ENCODE measurements around the gene ABCB11. TPM values are rescaled to one million over a fixed set of nuclear protein-coding genes. Genes with fewer than 3 reads are reported as not detected.

ABCB11 gene
- total RNA-seq, 1 experiment from 2014 or later: 0.05 TPM

DNA sequence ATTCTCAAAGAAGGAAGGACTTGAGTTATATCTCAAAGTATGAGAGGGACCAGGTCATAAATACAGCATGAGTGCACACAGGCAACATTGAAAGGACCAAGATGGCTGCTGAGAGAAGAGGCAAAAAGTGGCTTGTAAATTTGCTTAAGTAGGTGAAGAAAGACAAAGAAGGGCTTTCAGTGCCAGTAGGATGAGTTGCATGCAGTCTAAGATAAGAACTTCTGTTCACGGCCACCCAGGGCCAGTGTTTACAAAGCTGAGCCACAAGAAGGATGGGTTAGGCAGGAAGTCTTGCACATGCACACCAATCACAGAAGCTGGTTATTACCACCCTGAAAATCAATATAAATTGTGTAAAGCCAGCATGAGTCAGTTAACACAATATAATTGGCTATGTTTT, 3.1 kb upstream of the ABCB11 start:
- DNase-seq (ENCODE audit: low read depth, low spot score): no peak
- Histone ChIP-seq H3K27ac (ENCODE audit: low read length) (no peak overlapping the region), H3K4me3 (ENCODE audit: low read depth in 2 of 2, low read length in 2 of 2) (no peak overlapping the region), H3K4me1 (ENCODE audit: control insufficient read depth, insufficient read depth, low read length) (no peaks in the 10 kb centered on the region), H3K36me3 (ENCODE audit: control insufficient read depth, insufficient read depth, low read length) (no peaks in the 10 kb centered on the region), H3K9me3 (ENCODE audit: control insufficient read depth, insufficient read depth, low read depth, low read length) (no peaks in the 10 kb centered on the region), H3K27me3 (ENCODE audit: control insufficient read depth, insufficient read depth, low read length) (no peaks in the 10 kb centered on the region)
- in situ Hi-C loops (cut with HindIII; ENCODE audit: low pct_unique_long_range_greater_than_20kb, low sequenced_read_pairs) (no loop called here), intact Hi-C loops (cut with micrococcal nuclease; ENCODE audit: unreplicated experiment) (no loop called here)
- TF ChIP-seq SIN3A (IDR thresholded peaks at IDR 0.05; ENCODE audit: borderline replicate concordance, insufficient read depth, low read depth, low read length): no peak
- TF ChIP-seq TCF7L2 (IDR thresholded peaks at IDR 0.05; ENCODE audit: low read depth, low read length): no peak
- ChIA-PET CTCF (no interaction called here), POLR2A (no interaction called here)
- no TSS peak for BruUV-seq (replicated peaks)
- no peak for ATAC-seq

DNA sequence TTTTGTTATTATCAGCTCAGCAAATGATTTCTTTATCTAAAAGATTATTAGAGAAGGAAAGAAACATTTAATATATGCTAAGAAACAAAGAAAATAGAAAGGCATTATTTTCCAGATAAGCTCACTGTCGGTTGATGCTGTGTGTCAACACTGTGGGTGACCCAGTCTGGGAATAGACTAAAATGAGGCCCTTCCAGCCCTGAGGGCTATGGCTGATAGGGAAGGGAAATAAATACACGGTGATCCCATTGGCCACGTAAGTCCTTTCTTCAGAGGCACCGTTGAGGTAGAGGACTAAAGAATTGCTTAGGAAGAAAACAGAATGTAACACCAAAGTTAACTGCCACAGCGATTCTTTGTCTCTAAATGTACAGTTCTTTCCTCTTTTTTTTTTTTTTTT, 1.8 kb downstream of the ABCB11 start:
- CTCF ChIA-PET: no interaction called here

DNA sequence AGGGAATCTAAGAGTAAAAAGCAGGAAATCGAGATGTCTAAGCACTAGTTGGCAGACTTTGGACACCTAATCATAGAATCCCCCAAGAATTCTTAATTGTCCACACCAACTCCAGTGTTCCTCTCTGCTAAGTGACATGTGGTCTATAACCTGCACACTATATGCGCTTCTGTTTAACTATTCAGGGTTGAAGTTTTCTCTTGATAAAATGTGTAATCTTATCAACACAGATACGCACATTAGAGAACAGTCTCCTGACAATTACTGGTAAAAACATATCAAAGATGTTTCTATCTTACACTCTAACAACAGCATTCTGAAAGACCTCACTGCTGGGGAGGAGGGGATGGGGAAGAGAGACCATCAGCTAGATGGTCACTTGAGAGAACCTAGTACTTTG, 3.9 kb downstream of the ABCB11 start:
- H3K4me3 ChIP-seq (ENCODE audit: low read depth in 2 of 2, low read length in 2 of 2): no peak overlapping the region
- in situ Hi-C loops (cut with HindIII; ENCODE audit: low pct_unique_long_range_greater_than_20kb, low sequenced_read_pairs): no loop called here
- CTCF ChIA-PET: no interaction called here
- H3K36me3 ChIP-seq (ENCODE audit: control insufficient read depth, insufficient read depth, low read length): no peaks in the 10 kb centered on the region; the same call in 1 of the 2 replicates
- intact Hi-C loops (cut with micrococcal nuclease; ENCODE audit: unreplicated experiment): no loop called here
- no peaks in the 10 kb centered on the region; the same call in 1 of the 2 replicates for H3K4me1 ChIP-seq (ENCODE audit: control insufficient read depth, insufficient read depth, low read length)
- H3K27me3 ChIP-seq (ENCODE audit: control insufficient read depth, insufficient read depth, low read length): no peaks in the 10 kb centered on the region
- TF ChIP-seq TCF7L2 (IDR thresholded peaks at IDR 0.05; ENCODE audit: low read depth, low read length): no peak
- TF ChIP-seq, protein P1, sequence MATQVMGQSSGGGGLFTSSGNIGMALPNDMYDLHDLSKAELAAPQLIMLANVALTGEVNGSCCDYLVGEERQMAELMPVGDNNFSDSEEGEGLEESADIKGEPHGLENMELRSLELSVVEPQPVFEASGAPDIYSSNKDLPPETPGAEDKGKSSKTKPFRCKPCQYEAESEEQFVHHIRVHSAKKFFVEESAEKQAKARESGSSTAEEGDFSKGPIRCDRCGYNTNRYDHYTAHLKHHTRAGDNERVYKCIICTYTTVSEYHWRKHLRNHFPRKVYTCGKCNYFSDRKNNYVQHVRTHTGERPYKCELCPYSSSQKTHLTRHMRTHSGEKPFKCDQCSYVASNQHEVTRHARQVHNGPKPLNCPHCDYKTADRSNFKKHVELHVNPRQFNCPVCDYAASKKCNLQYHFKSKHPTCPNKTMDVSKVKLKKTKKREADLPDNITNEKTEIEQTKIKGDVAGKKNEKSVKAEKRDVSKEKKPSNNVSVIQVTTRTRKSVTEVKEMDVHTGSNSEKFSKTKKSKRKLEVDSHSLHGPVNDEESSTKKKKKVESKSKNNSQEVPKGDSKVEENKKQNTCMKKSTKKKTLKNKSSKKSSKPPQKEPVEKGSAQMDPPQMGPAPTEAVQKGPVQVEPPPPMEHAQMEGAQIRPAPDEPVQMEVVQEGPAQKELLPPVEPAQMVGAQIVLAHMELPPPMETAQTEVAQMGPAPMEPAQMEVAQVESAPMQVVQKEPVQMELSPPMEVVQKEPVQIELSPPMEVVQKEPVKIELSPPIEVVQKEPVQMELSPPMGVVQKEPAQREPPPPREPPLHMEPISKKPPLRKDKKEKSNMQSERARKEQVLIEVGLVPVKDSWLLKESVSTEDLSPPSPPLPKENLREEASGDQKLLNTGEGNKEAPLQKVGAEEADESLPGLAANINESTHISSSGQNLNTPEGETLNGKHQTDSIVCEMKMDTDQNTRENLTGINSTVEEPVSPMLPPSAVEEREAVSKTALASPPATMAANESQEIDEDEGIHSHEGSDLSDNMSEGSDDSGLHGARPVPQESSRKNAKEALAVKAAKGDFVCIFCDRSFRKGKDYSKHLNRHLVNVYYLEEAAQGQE (IDR thresholded peaks at IDR 0.05; ENCODE audit: insufficient read depth in 1 of 2, low read depth in 2 of 2, low read length in 1 of 2): no peak
- TF ChIP-seq SIN3A (IDR thresholded peaks at IDR 0.05; ENCODE audit: borderline replicate concordance, insufficient read depth, low read depth, low read length): no peak
- TF ChIP-seq, protein P2, sequence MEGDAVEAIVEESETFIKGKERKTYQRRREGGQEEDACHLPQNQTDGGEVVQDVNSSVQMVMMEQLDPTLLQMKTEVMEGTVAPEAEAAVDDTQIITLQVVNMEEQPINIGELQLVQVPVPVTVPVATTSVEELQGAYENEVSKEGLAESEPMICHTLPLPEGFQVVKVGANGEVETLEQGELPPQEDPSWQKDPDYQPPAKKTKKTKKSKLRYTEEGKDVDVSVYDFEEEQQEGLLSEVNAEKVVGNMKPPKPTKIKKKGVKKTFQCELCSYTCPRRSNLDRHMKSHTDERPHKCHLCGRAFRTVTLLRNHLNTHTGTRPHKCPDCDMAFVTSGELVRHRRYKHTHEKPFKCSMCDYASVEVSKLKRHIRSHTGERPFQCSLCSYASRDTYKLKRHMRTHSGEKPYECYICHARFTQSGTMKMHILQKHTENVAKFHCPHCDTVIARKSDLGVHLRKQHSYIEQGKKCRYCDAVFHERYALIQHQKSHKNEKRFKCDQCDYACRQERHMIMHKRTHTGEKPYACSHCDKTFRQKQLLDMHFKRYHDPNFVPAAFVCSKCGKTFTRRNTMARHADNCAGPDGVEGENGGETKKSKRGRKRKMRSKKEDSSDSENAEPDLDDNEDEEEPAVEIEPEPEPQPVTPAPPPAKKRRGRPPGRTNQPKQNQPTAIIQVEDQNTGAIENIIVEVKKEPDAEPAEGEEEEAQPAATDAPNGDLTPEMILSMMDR (IDR thresholded peaks at IDR 0.05): no peak
- TF ChIP-seq POLR2AphosphoS5 (IDR thresholded peaks at IDR 0.05; ENCODE audit: low read depth, low read length): no peak
- POLR2A ChIA-PET: no interaction called here
- ATAC-seq (no peak), DNase-seq (ENCODE audit: low read depth, low spot score) (no peak)
- no peak overlapping the region for H3K27ac ChIP-seq (ENCODE audit: low read length)
- no TSS peak for BruUV-seq (replicated peaks)
- H3K9me3 ChIP-seq (ENCODE audit: control insufficient read depth, insufficient read depth, low read depth, low read length): no peaks in the 10 kb centered on the region

More for the DNA sequence above, 1.8 kb downstream of the ABCB11 start:
- Histone ChIP-seq H3K27me3 (ENCODE audit: control insufficient read depth, insufficient read depth, low read length) (no peaks in the 10 kb centered on the region), H3K9me3 (ENCODE audit: control insufficient read depth, insufficient read depth, low read depth, low read length) (no peaks in the 10 kb centered on the region), H3K27ac (ENCODE audit: low read length) (no peak overlapping the region), H3K4me1 (ENCODE audit: control insufficient read depth, insufficient read depth, low read length) (no peaks in the 10 kb centered on the region; the same call in 1 of the 2 replicates), H3K36me3 (ENCODE audit: control insufficient read depth, insufficient read depth, low read length) (no peaks in the 10 kb centered on the region), H3K4me3 (ENCODE audit: low read depth in 2 of 2, low read length in 2 of 2) (no peak overlapping the region)
- DNase-seq (ENCODE audit: low read depth, low spot score) (no peak), ATAC-seq (no peak)
- no TSS peak for BruUV-seq (replicated peaks)
- in situ Hi-C loops (cut with HindIII; ENCODE audit: low pct_unique_long_range_greater_than_20kb, low sequenced_read_pairs) (no loop called here), intact Hi-C loops (cut with micrococcal nuclease; ENCODE audit: unreplicated experiment) (no loop called here)
- TF ChIP-seq, protein P2 (IDR thresholded peaks at IDR 0.05): no peak
- no peak for TF ChIP-seq SIN3A (IDR thresholded peaks at IDR 0.05; ENCODE audit: borderline replicate concordance, insufficient read depth, low read depth, low read length)
- TF ChIP-seq POLR2AphosphoS5 (IDR thresholded peaks at IDR 0.05; ENCODE audit: low read depth, low read length): no peak
- no peak for TF ChIP-seq TCF7L2 (IDR thresholded peaks at IDR 0.05; ENCODE audit: low read depth, low read length)
- TF ChIP-seq, protein P1 (IDR thresholded peaks at IDR 0.05; ENCODE audit: insufficient read depth in 1 of 2, low read depth in 2 of 2, low read length in 1 of 2): no peak
- POLR2A ChIA-PET: no interaction called here
